NOMO-1 (cell line): Measurements from ENCODE around the gene HIVEP1.
"Not testable (repeated sequence)": the region's sequence is repeated elsewhere in the genome, so short reads cannot be mapped to it uniquely, and the experiment has no call there.

Experiments
- DNase-seq, 2 experiments: peaks; one replicate each; lab custom pipeline; 2025; ENCODE audit not compliant: unreplicated experiment in 2 of 2; lab: John Stamatoyannopoulos, UW

The HIVEP1 gene

GRCh38 chr6:12173661-12174060 lies 161.5 kb downstream of the HIVEP1 start:
- DNase-seq, result no peak

DNA sequence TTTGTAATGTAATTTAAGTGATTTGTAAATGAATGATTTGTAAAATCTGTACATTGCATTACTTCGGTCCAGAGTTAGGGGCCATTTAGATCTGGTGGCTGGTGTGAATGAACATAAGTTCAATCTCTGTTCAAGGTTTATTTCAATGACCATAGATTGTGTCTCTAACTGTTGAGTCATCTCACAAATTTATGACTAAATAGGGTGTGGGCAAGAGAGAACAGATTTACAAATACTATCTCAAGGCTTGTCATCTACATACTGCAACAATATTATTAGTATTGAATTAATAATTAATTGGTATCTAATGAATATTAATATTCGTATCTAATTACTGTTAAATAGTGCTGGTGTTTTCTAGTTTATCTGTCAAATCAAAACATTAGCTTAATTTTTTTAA lies 162.8 kb downstream of the HIVEP1 start:
- no peak for DNase-seq

DNA sequence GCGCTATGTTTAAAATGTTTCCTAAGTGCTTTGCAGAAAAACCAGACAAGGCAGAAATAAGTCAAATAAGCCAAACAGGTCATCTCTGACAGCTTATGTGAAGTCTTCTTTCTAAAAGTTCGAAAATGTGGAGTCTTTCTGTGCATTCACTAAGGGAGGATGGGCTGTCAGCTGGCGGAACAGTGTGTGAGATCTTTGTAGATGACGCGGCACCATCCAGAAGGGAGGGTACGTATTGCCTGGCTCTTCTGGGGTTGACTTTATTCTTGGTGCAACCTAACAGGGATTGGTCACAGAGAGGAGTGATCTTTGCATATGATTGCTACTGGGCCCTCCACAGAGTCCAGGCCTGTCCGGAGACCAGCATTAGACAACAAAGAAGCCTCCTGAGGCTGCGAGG lies 163.5 kb downstream of the HIVEP1 start:
- DNase-seq, result no peak

DNA sequence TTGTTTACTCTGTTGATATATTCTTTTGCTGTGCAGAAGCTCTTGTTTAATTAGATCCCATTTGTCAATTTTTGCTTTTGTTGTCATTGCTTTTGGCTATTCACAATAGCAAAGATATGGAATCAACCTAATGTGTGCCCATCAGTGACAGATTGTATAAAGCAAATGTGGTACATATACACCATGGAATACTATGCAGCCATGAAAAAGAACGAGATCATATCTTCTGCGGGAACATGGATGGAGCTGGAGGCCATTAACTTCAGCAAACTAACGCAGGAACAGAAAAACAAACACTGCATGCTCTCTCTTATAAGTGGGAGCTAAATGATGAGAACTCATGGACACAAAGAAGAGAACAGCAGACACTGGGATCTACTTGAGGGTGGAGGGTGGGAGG lies 164.7 kb downstream of the HIVEP1 start:
- DNase-seq, result not testable (repeated sequence)

GRCh38 chr6:12178521-12178920 lies 166.4 kb downstream of the HIVEP1 start:
- no peak for DNase-seq

DNA sequence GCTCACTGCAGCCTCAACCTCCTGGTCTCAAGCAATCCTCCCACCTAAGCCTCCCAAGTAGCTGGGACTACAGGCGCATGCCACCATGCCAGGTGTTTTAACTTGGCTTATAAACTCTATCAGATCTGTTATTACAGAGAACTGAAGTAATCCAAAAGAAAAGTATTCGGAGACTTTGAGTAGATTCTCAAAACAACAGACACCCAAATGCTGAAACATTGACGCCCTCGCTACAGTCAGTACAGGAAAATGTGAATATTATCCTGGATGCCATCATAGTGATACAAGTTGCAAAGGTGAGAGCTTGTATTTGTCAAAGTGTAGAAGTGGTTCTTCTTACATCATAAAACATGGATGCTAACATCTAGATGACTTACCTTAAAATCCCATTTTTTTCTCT lies 169.4 kb downstream of the HIVEP1 start:
- DNase-seq, result no peak

DNA sequence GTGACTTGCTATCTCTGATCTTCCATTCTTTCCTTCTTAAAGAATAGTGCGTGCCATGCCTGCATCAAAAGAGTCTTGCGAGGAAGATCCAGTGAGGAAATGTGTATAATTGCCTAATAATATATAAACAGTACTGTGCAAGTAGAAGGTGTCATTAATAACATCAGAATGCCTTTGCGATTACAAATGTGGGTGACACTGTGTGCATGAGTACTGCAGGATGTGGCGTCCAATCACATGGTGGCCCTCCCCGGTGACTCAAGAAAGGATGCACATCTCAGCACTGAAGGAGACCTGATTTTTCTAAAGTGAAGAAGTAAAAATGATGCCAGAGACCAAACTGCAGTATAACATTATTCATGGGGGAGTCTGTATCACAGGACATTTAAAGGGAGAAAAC lies 170.6 kb downstream of the HIVEP1 start:
- no peak for DNase-seq

GRCh38 chr6:12185081-12185673 lies 173.1 kb downstream of the HIVEP1 start:
- no peak for DNase-seq

GRCh38 chr6:12186528-12186927 lies 174.4 kb downstream of the HIVEP1 start:
- DNase-seq, result no peak

DNA sequence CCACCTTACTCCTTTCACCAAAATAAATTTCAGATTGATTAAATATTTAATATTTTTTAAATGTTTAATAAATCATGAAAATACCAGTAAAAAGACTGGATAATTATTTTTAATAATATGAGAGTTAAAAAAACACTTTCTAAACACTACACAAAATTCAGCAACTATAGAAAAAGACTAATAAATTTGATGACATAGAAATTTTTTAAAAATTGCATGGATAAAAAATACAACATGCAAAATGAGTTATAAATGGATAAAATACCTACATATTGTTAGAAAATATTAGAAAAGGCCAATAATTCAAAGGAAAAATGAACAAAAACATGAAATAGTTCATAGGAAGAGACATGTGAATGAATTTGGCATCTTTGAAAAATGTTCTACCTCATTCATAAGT lies 177.0 kb downstream of the HIVEP1 start:
- DNase-seq, result no peak

DNA sequence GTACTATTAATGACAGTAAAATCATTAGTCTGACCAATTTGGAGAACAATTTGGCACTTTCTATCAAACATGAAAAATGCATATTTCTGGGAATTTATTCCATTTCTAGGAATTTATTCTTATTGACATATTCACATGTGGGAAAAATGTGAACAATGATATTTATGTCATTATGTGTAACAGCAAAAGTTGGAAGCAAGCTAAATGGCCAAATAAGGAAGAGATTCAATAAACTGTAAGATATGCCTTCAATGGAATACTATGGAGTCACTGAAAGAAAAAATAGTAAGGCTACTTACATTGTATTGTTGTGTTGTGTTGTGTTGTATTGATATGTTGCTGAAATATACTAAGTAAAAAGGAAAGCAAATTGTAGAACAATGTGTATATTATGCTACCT lies 177.5 kb downstream of the HIVEP1 start:
- no peak for DNase-seq

DNA sequence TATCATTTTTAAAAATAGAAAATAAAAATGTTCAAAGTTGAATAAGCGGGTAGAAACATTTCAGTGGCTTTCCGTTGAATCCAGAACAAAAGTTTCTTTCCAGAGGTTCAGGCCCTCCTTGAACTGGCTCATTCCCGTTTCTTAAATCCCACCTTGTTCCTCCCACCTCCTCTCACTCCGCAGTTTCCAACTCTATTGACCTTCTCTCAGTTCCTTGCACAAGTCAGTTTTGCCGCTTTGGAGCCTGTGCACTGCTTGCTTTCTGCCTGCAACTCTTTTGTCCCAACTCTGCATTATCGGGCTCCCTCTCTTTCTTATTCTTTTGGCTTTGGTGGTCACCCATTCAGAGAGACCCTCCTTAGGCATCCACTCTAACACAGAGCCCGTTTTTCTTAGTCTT lies 178.1 kb downstream of the HIVEP1 start:
- no peak for DNase-seq

- DNase-seq, result no peak
These were observed 184.3 kb downstream of the HIVEP1 start for GRCh38 chr6:12196326-12196936.

DNA sequence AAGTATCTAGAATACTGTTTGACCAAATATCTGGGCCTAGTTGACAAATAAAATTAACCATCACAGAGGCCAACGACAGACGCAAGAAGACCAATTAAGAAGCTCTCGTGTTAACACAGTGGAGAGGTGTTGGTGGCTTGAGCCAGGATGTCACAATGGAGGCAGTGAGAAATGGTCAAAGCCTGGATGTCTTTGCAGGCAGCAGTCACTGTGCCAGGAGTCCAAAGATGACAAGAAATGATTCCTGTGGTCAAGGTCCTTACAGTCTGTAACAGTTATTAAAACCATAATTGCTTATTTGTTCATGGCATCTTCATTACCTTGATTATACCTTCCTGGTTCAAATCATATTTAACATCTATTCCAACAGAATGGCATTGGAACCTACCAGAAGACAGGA lies 186.7 kb downstream of the HIVEP1 start:
- DNase-seq, result no peak

- peak; percentile 22 to 42 for DNase-seq
These were observed 188.0 kb downstream of the HIVEP1 start for GRCh38 chr6:12200015-12200564.

GRCh38 chr6:12200761-12201160 lies 188.6 kb downstream of the HIVEP1 start:
- DNase-seq, result no peak

DNA sequence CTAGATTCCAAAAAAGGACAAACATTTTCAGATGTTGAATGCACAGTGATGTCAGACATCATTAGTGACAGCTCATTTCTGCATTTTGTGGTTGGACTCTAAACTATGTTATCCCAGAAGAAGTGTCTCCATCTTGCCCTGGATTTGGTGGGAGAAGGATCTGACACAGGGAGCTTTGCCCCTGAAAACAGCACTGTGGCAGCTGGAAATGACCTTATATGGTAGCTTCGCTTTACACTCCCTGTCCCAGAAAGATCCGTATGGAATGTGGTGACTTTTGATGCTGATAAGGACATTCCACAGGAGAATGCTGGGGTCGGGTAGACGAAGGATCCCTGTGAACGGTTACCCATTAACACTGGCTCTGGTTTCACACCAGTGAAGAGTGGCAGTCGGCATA lies 190.9 kb downstream of the HIVEP1 start:
- DNase-seq, result no peak

GRCh38 chr6:12208190-12208589 lies 196.1 kb downstream of the HIVEP1 start:
- DNase-seq, result peak; percentile 77 to 87

DNA sequence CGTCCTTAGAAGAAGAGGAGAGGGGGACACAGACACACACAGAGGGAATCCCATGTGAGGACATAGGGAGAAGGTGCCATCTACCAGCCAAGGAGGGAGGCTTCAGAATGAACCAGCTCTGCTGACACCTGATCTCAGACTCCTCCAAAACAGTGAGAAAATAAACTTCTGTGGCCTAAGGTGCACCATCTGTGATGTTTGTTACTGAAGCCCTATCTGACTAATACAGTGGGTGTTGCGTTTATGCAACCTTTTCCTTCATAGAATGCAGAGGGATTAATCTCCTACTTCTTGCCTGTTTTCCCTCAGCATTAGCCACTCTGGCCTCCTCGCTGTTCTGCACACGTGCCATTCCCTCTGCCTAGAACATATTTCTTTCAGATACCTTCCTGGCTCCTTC lies 196.6 kb downstream of the HIVEP1 start:
- no peak for DNase-seq
